K562 (cell line): ENCODE measurements around the gene FASTK. TPM values are rescaled to one million over a fixed set of nuclear protein-coding genes. Genes with fewer than 3 reads are reported as not detected.

Source experiments
- CREB3 ChIP-seq: fragments of 450-650 bp; conservative IDR thresholded peaks from 2 replicates; pipeline ENCODE4 v1.6.1; 2016; ENCODE audit warnings: missing genetic modification characterization, low read depth, mild to moderate bottlenecking, missing compliant biosample characterization, moderate library complexity
- EHMT2 ChIP-seq: fragments of 450-650 bp; IDR thresholded peaks from 2 replicates; pipeline ENCODE4 v1.6.1; 2018; ENCODE audit warnings: antibody characterized with exemption
- ELF4 ChIP-seq: fragments of 450-650 bp; formaldehyde crosslinking; IDR thresholded peaks from 2 replicates; pipeline ENCODE4 v1.4.0; 2022; ENCODE audit warnings: missing genetic modification characterization
- FOXM1 ChIP-seq, 2 experiments: fragments of 450-650 bp in 1 of 2; sonication (generic) in 1 of 2; formaldehyde crosslinking in 1 of 2; IDR thresholded peaks; 2 replicates each; pipeline versions ENCODE4 v1.6.1 to v1.9.0; 2017 to 2022; ENCODE audit warnings: low read depth in 2 of 2, mild to moderate bottlenecking in 2 of 2, missing genetic modification reagents in 1 of 2, moderate library complexity in 1 of 2
- MTF1 ChIP-seq: fragments of 250-450 bp; sonication (Bioruptor Pico); IDR thresholded peaks from 2 replicates; pipeline ENCODE4 v1.9.0; 2021; ENCODE audit warnings: moderate library complexity, mild to moderate bottlenecking, inconsistent platforms, borderline replicate concordance
- NFE2L1 ChIP-seq: fragments of 450-650 bp; IDR thresholded peaks from 2 replicates; pipeline ENCODE4 v1.6.1; 2016; ENCODE audit warnings: missing genetic modification characterization, low read depth, mild to moderate bottlenecking, missing compliant biosample characterization, moderate library complexity, borderline replicate concordance
- SMAD1 ChIP-seq: fragments of 150-350 bp; IDR thresholded peaks from 2 replicates; pipeline ENCODE4 v1.6.1; 2014; ENCODE audit warnings: low read length, low read depth; ENCODE audit not compliant: partially characterized antibody
- SMARCE1 ChIP-seq: fragments of 450-650 bp; IDR thresholded peaks from 2 replicates; pipeline ENCODE4 v1.7.1; 2016; ENCODE audit warnings: mild to moderate bottlenecking
- SRF ChIP-seq, 2 experiments: fragments of 250-450, 450-650 bp in 1 of 2; sonication (Bioruptor Pico) in 1 of 2; sonication (generic) in 1 of 2; formaldehyde crosslinking; IDR thresholded peaks; 2 replicates each; pipeline versions ENCODE4 v1.5.0 to v1.5.1; 2020 to 2022; ENCODE audit warnings: mild to moderate bottlenecking in 1 of 2, missing genetic modification reagents in 1 of 2
- USF2 ChIP-seq: sonication (generic); formaldehyde crosslinking; IDR thresholded peaks from 2 replicates; pipeline ENCODE4 v1.5.0; 2020; ENCODE audit warnings: missing genetic modification reagents
- XRCC5 ChIP-seq: fragments of 200-400 bp; formaldehyde crosslinking; IDR thresholded peaks from 2 replicates; pipeline ENCODE4 v1.6.1; 2017; ENCODE audit warnings: low read depth, mild to moderate bottlenecking, low read length
- ZC3H11A ChIP-seq: IDR thresholded peaks from 2 replicates; pipeline ENCODE4 v1.6.1; 2012; ENCODE audit warnings: low read depth, low read length, improper control_type of control experiment
- ZNF23 ChIP-seq: fragments of 250-450 bp; sonication (Bioruptor Pico); IDR thresholded peaks from 2 replicates; pipeline ENCODE4 v1.4.0; 2020; ENCODE audit warnings: mild to moderate bottlenecking
- polyA plus RNA-seq, 8 experiments: library from polyadenylated mRNA; depleted of rRNA in 4 of 8; stranded (reverse) in 5 of 8; unstranded in 3 of 8; fragments of >200 nt; fragmentation: Nextera tagmentation in 2 of 8; fragmentation: Illumina TruSeq in 1 of 8; extraction: Ambion mirVana in 2 of 8; extraction: Trizol in 1 of 8; gene quantifications; 2 replicates each; pipeline versions ENCODE4 v1.2.1 to v1.2.3, GENCODE V29; 2011 to 2014; ENCODE audit warnings: inconsistent platforms in 1 of 8, missing spikeins in 1 of 8
- total RNA-seq, 7 experiments: library from RNA; depleted of rRNA in 6 of 7; stranded (reverse); fragments of >200 nt in 6 of 7; fragmentation: Illumina TruSeq in 2 of 7; extraction: Trizol in 2 of 7; gene quantifications; 2 replicates each; pipeline versions ENCODE4 v1.2.1 to v1.2.3, GENCODE V29; 2011 to 2021; ENCODE audit warnings: low replicate concordance in 1 of 7

FASTK gene
- total and polyA plus RNA-seq, 9 of the 15 experiments (the other 6 are each of a cell fraction or from before 2014, with no cell fraction given), result 0.51 to 150 (median 48.2) TPM

GRCh38 chr7:151038951-151039849 is 41.4 kb downstream of the FASTK start (continued):
- TF ChIP-seq CREB3 (tag), result no peak
- TF ChIP-seq ELF4 (CRISPR knock-in tag), result no peak
- no peak for TF ChIP-seq EHMT2
- TF ChIP-seq USF2 (CRISPR knock-in tag), result no peak
- TF ChIP-seq SMAD1, result peak; percentile 99
- peak; percentile 71 for TF ChIP-seq FOXM1 (IDR thresholded peaks at IDR 0.05; ENCODE audit: low read depth)
- TF ChIP-seq FOXM1 (CRISPR knock-in tag; IDR thresholded peaks at IDR 0.05; ENCODE audit: low read depth), result no peak
- TF ChIP-seq NFE2L1, result no peak
- TF ChIP-seq ZC3H11A, result no peak
- no peak for TF ChIP-seq MTF1
- TF ChIP-seq ZNF23 (CRISPR knock-in tag), result no peak
- peak; percentile 45; the same call in 1 of the 2 replicates for TF ChIP-seq XRCC5
- peak; percentile 100 for TF ChIP-seq SMARCE1
- peak in 1 of 2 experiments; percentile 71; a peak in 1 of 4 replicates for TF ChIP-seq SRF (CRISPR knock-in tag; IDR thresholded peaks at IDR 0.05)
